Measurements from ENCODE around the gene CSNK2A1.

- TF ChIP-seq POLR2AphosphoS5 (IDR thresholded peaks at IDR 0.05; ENCODE audit: low read depth) = no peak
- TF ChIP-seq, protein P1, sequence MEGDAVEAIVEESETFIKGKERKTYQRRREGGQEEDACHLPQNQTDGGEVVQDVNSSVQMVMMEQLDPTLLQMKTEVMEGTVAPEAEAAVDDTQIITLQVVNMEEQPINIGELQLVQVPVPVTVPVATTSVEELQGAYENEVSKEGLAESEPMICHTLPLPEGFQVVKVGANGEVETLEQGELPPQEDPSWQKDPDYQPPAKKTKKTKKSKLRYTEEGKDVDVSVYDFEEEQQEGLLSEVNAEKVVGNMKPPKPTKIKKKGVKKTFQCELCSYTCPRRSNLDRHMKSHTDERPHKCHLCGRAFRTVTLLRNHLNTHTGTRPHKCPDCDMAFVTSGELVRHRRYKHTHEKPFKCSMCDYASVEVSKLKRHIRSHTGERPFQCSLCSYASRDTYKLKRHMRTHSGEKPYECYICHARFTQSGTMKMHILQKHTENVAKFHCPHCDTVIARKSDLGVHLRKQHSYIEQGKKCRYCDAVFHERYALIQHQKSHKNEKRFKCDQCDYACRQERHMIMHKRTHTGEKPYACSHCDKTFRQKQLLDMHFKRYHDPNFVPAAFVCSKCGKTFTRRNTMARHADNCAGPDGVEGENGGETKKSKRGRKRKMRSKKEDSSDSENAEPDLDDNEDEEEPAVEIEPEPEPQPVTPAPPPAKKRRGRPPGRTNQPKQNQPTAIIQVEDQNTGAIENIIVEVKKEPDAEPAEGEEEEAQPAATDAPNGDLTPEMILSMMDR (conservative IDR thresholded peaks at IDR 0.05; ENCODE audit: low read depth in 2 of 2) = no peak
- TF ChIP-seq EZH2 (IDR thresholded peaks at IDR 0.05; ENCODE audit: low read depth, unreplicated experiment) = no peak
Measured at GRCh38 chr20:440636-441035, 103.0 kb downstream of the CSNK2A1 start.
